CD14-positive monocyte (primary cell): Measurements from ENCODE around the gene ZNF407. TPM values are rescaled to one million over a fixed set of nuclear protein-coding genes. Genes with fewer than 3 reads are reported as not detected.

ENCODE experiments used
- DNase-seq, 3 donors: peaks; one replicate each; pipeline ENCODE4 v3.0.0-alpha.2; 2011 to 2022
- H2AFZ ChIP-seq: 2 replicates; pipeline ENCODE4 v1.6.0; 2012; ENCODE audit warnings: mild to moderate bottlenecking, low read depth, low read length, inconsistent platforms; ENCODE audit not compliant: insufficient read depth, poor library complexity, severe bottlenecking
- H3K27ac ChIP-seq, 2 donors: 1 replicate in 1 of 2; 2 replicates in 1 of 2; pipeline ENCODE4 v1.5.1; 2012 to 2013; ENCODE audit warnings: low read length in 2 of 2, control low read depth in 1 of 2, inconsistent platforms in 1 of 2, low read depth in 1 of 2, mild to moderate bottlenecking in 1 of 2
- H3K27me3 ChIP-seq, 2 donors: one replicate each; pipeline versions ENCODE4 v1.6.0 to v1.6.1; 2011 to 2013; ENCODE audit warnings: low read length in 2 of 2; ENCODE audit not compliant: control insufficient read depth in 2 of 2, insufficient read depth in 2 of 2
- H3K36me3 ChIP-seq, 2 donors: replicated peaks in 1 of 2; 1 replicate in 1 of 2; 2 replicates in 1 of 2; pipeline versions ENCODE4 v1.5.1 to v1.6.1; 2012 to 2013; ENCODE audit warnings: low read length in 2 of 2, control low read depth in 1 of 2, inconsistent platforms in 1 of 2, mild to moderate bottlenecking in 1 of 2; ENCODE audit not compliant: insufficient read depth in 2 of 2, control insufficient read depth in 1 of 2
- H3K4me1 ChIP-seq, 2 donors: 1 replicate in 1 of 2; 2 replicates in 1 of 2; pipeline versions ENCODE4 v1.5.1 to v1.6.1; 2012 to 2013; ENCODE audit warnings: low read length in 2 of 2, control low read depth in 1 of 2, inconsistent platforms in 1 of 2, mild to moderate bottlenecking in 1 of 2, moderate library complexity in 1 of 2; ENCODE audit not compliant: insufficient read depth in 2 of 2, control insufficient read depth in 1 of 2
- H3K4me2 ChIP-seq: replicated peaks from 2 replicates; pipeline ENCODE3; 2012; ENCODE audit warnings: low read length, moderate library complexity, mild to moderate bottlenecking; ENCODE audit not compliant: poor library complexity, severe bottlenecking; ENCODE audit errors: extremely low read depth
- H3K4me3 ChIP-seq, 3 experiments: fragments of 200-600 bp in 1 of 3; sonication (generic) in 1 of 3; replicated peaks in 1 of 3; 1 replicate in 2 of 3; 2 replicates in 1 of 3; pipeline ENCODE4 v1.5.1; 2011 to 2013; ENCODE audit warnings: low read length in 3 of 3, mild to moderate bottlenecking in 3 of 3, control low read depth in 2 of 3, low read depth in 2 of 3, inconsistent platforms in 1 of 3, moderate library complexity in 1 of 3
- H3K79me2 ChIP-seq: 2 replicates; pipeline ENCODE4 v1.6.0; 2012; ENCODE audit warnings: mild to moderate bottlenecking, control low read depth, inconsistent platforms, low read length, moderate library complexity; ENCODE audit not compliant: insufficient read depth
- H3K9ac ChIP-seq: 2 replicates; pipeline ENCODE4 v1.6.0; 2017; ENCODE audit warnings: low read length, mild to moderate bottlenecking; ENCODE audit not compliant: insufficient read depth, poor library complexity, severe bottlenecking
- H3K9me3 ChIP-seq, 2 donors: replicated peaks in 1 of 2; 1 replicate in 1 of 2; 2 replicates in 1 of 2; pipeline versions ENCODE4 v1.5.1 to v1.6.1; 2012 to 2013; ENCODE audit warnings: low read length in 2 of 2, control low read depth in 1 of 2; ENCODE audit not compliant: control insufficient read depth in 1 of 2, insufficient read depth in 1 of 2
- H4K20me1 ChIP-seq: 2 replicates; pipeline ENCODE4 v1.6.0; 2012; ENCODE audit warnings: mild to moderate bottlenecking, low read length, control low read depth, moderate library complexity; ENCODE audit not compliant: insufficient read depth
- H3K27ac Mint-ChIP-seq, 7 donors: one replicate each; pipeline ENCODE4 v1.8.0; 2020; ENCODE audit warnings: mild to moderate bottlenecking in 7 of 7, mixed read lengths in 7 of 7, moderate library complexity in 6 of 7, inconsistent platforms in 2 of 7
- H3K27me3 Mint-ChIP-seq, 3 donors: one replicate each; pipeline ENCODE4 v1.8.0; 2021 to 2022; ENCODE audit warnings: low read depth in 3 of 3, mild to moderate bottlenecking in 3 of 3, mixed read lengths in 3 of 3, moderate library complexity in 3 of 3, inconsistent platforms in 1 of 3
- H3K36me3 Mint-ChIP-seq, 2 donors: one replicate each; pipeline ENCODE4 v1.8.0; 2020; ENCODE audit warnings: mixed read lengths in 2 of 2, inconsistent platforms in 1 of 2, mild to moderate bottlenecking in 1 of 2
- H3K4me1 Mint-ChIP-seq: one replicate; pipeline ENCODE4 v1.8.0; 2020; ENCODE audit warnings: mild to moderate bottlenecking, mixed read lengths
- H3K4me3 Mint-ChIP-seq, 2 donors: one replicate each; pipeline ENCODE4 v1.8.0; 2020; ENCODE audit warnings: mild to moderate bottlenecking in 2 of 2, mixed read lengths in 2 of 2, moderate library complexity in 1 of 2
- H3K9me3 Mint-ChIP-seq, 7 donors: one replicate each; pipeline ENCODE4 v1.8.0; 2020 to 2022; ENCODE audit warnings: mixed read lengths in 7 of 7, mild to moderate bottlenecking in 6 of 7, moderate library complexity in 6 of 7, inconsistent platforms in 2 of 7
- CTCF ChIP-seq: fragments of 200-600 bp; IDR thresholded peaks from one replicate; pipeline ENCODE4 v1.8.0; 2022; ENCODE audit warnings: antibody characterized with exemption, mild to moderate bottlenecking
- WGBS: methylation state at CpG from one replicate; pipeline ENCODE4 v1.1.5; 2013; ENCODE audit warnings: missing lambda C conversion rate; ENCODE audit not compliant: insufficient coverage; 5-methylcytosine and 5-hydroxymethylcytosine counted together
- intact Hi-C, 2 donors: fragments of 100-400 bp; cut with micrococcal nuclease; formaldehyde crosslinking; loops; one replicate each; pipeline versions ENCODE4 v1.15.0 to v1.15.1; 2023
- polyA plus RNA-seq, 3 donors: library from polyadenylated mRNA; depleted of rRNA in 1 of 3; unstranded in 2 of 3; stranded (reverse) in 1 of 3; fragments of 300-500 nt in 2 of 3; fragments of >200 nt in 1 of 3; fragmentation: Illumina TruSeq in 2 of 3; gene quantifications; 1 replicate in 2 of 3; 2 replicates in 1 of 3; pipeline ENCODE4 v1.2.3, GENCODE V29; 2012 to 2021

Gene ZNF407
- polyA plus RNA-seq, 3 donors, result 1.3 to 3.6 (median 1.6) TPM

GRCh38 chr18:74714791-74715190 lies 117.1 kb downstream of the ZNF407 start:
- DNase-seq, result no peak
- H3K4me1 ChIP-seq, result no peaks in the 10 kb centered on the region
- no peaks in the 10 kb centered on the region for H3K27me3 ChIP-seq
- H2AFZ ChIP-seq, result no peak overlapping the region
- no peaks in the 10 kb centered on the region for H3K36me3 ChIP-seq
- no peaks in the 10 kb centered on the region for H3K9me3 ChIP-seq
- H3K9ac ChIP-seq, result no peak overlapping the region
- H3K79me2 ChIP-seq, result no peaks in the 10 kb centered on the region
- no peak overlapping the region for H3K4me3 ChIP-seq
- Mint-ChIP-seq H3K4me1 (no peaks in the 10 kb centered on the region), H3K27me3 (no peaks in the 10 kb centered on the region), H3K9me3 (peaks cover 0 to 4% (median 2%) of the 10 kb centered on the region in 7 donors), H3K4me3 (no peak overlapping the region), H3K36me3 (peaks cover 13 to 14% of the 10 kb centered on the region in 2 donors), H3K27ac (no peak overlapping the region)
- intact Hi-C loops, result no loop called here
- 91% methylated on average over 6 of the region's 6 CpGs for WGBS
- TF ChIP-seq CTCF, result no peak
- no peak overlapping the region for H3K27ac ChIP-seq
- no peak overlapping the region for H3K4me2 ChIP-seq
- H4K20me1 ChIP-seq, result no peaks in the 10 kb centered on the region

GRCh38 chr18:74715306-74715705 lies 117.6 kb downstream of the ZNF407 start:
- no peak overlapping the region for H2AFZ ChIP-seq
- no peak overlapping the region for H3K27ac Mint-ChIP-seq

More at GRCh38 chr18:74715306-74715705, 117.6 kb downstream of the ZNF407 start:
- H3K9me3 Mint-ChIP-seq, result peaks cover 0 to 4% (median 2%) of the 10 kb centered on the region in 7 donors
- H3K36me3 ChIP-seq, result no peaks in the 10 kb centered on the region
- H3K79me2 ChIP-seq, result no peaks in the 10 kb centered on the region
- no peaks in the 10 kb centered on the region for H3K27me3 Mint-ChIP-seq
- no peak overlapping the region for H3K4me2 ChIP-seq
- WGBS, result 98% methylated on average over 6 of the region's 7 CpGs
- H3K4me3 Mint-ChIP-seq, result no peak overlapping the region
- H3K4me1 Mint-ChIP-seq, result no peaks in the 10 kb centered on the region
- no peak overlapping the region for H3K9ac ChIP-seq
- peaks cover 13 to 14% of the 10 kb centered on the region in 2 donors for H3K36me3 Mint-ChIP-seq
- no peak overlapping the region for H3K4me3 ChIP-seq
- H3K27me3 ChIP-seq, result no peaks in the 10 kb centered on the region
- H4K20me1 ChIP-seq, result no peaks in the 10 kb centered on the region
- H3K4me1 ChIP-seq, result no peaks in the 10 kb centered on the region
- H3K27ac ChIP-seq, result no peak overlapping the region
- TF ChIP-seq CTCF, result no peak
- no peak for DNase-seq
- H3K9me3 ChIP-seq, result no peaks in the 10 kb centered on the region
- intact Hi-C loops, result no loop called here
